Brain microvascular endothelial cell (primary cell): ENCODE measurements around the gene HENMT1.

Experiments
- DNase-seq: peaks from one replicate; pipeline ENCODE4 v3.0.0-alpha.2; 2020
- H3K27ac ChIP-seq: fragments of 250-450 bp; sonication (Bioruptor Pico); 2 replicates; pipeline ENCODE4 v1.5.1; 2020; ENCODE audit warnings: mild to moderate bottlenecking, moderate library complexity
- H3K27me3 ChIP-seq: fragments of 250-450 bp; sonication (Bioruptor Pico); replicated peaks from 2 replicates; pipeline ENCODE4 v1.5.1; 2020; ENCODE audit warnings: mild to moderate bottlenecking
- H3K36me3 ChIP-seq: fragments of 250-450 bp; sonication (Bioruptor Pico); replicated peaks from 2 replicates; pipeline ENCODE4 v1.5.1; 2020; ENCODE audit warnings: mild to moderate bottlenecking
- H3K4me3 ChIP-seq: 2 replicates; pipeline ENCODE4 v1.5.1; 2011; ENCODE audit warnings: low read depth, mild to moderate bottlenecking, control low read depth, low read length, moderate library complexity
- CTCF ChIP-seq: IDR thresholded peaks from 2 replicates; pipeline ENCODE4 v1.5.1; 2011; ENCODE audit warnings: low read depth, mild to moderate bottlenecking, moderate library complexity, low read length, control low read depth, inconsistent platforms; ENCODE audit errors: missing control alignments
- in situ Hi-C: cut with HindIII; loops from 2 replicates; pipeline ENCODE4 v1.10.0; 2017; ENCODE audit warnings: low sequenced_read_pairs, low pct_ligation_motif_present

Gene HENMT1

GRCh38 chr1:108639899-108640560, 20.9 kb downstream of the HENMT1 start:
- TF ChIP-seq CTCF, result no peak
- H3K36me3 ChIP-seq, result no peaks in the 10 kb centered on the region
- in situ Hi-C loops, result no loop called here
- H3K4me3 ChIP-seq, result no peak overlapping the region
- no peak overlapping the region for H3K27ac ChIP-seq
- no peaks in the 10 kb centered on the region for H3K27me3 ChIP-seq
- no peak for DNase-seq

- Histone ChIP-seq H3K4me3 (no peak overlapping the region), H3K36me3 (no peaks in the 10 kb centered on the region), H3K27ac (no peak overlapping the region), H3K27me3 (no peaks in the 10 kb centered on the region)
- no peak for DNase-seq
- in situ Hi-C loops, result no loop called here
- TF ChIP-seq CTCF, result no peak
Observed at GRCh38 chr1:108636876-108637275, 24.0 kb downstream of the HENMT1 start.

GRCh38 chr1:108634521-108634920, 26.4 kb downstream of the HENMT1 start:
- in situ Hi-C loops, result no loop called here
- DNase-seq, result no peak
- TF ChIP-seq CTCF, result no peak
- H3K36me3 ChIP-seq, result no peaks in the 10 kb centered on the region
- no peak overlapping the region for H3K4me3 ChIP-seq
- no peaks in the 10 kb centered on the region for H3K27me3 ChIP-seq
- no peak overlapping the region for H3K27ac ChIP-seq

GRCh38 chr1:108628665-108629064, 32.2 kb downstream of the HENMT1 start:
- no peaks in the 10 kb centered on the region for H3K27me3 ChIP-seq
- no peak for DNase-seq
- H3K36me3 ChIP-seq, result no peaks in the 10 kb centered on the region
- no peak overlapping the region for H3K4me3 ChIP-seq
- TF ChIP-seq CTCF, result no peak
- in situ Hi-C loops, result no loop called here
- no peak overlapping the region for H3K27ac ChIP-seq

GRCh38 chr1:108627951-108628350, 32.9 kb downstream of the HENMT1 start:
- in situ Hi-C loops, result no loop called here
- TF ChIP-seq CTCF, result no peak
- Histone ChIP-seq H3K27me3 (no peaks in the 10 kb centered on the region), H3K4me3 (no peak overlapping the region), H3K27ac (no peak overlapping the region), H3K36me3 (no peaks in the 10 kb centered on the region)
- no peak for DNase-seq

- TF ChIP-seq CTCF, result no peak
- DNase-seq, result no peak
- in situ Hi-C loops, result no loop called here
- H3K4me3 ChIP-seq, result no peak overlapping the region
- no peaks in the 10 kb centered on the region for H3K27me3 ChIP-seq
- no peak overlapping the region for H3K27ac ChIP-seq
- no peaks in the 10 kb centered on the region for H3K36me3 ChIP-seq
Observed at GRCh38 chr1:108627256-108627655, 33.6 kb downstream of the HENMT1 start.
